Measurements from ENCODE around the gene COX20. TPM values are rescaled to one million over a fixed set of nuclear protein-coding genes. Genes with fewer than 3 reads are reported as not detected.

COX20 gene
- total and polyA plus RNA-seq, 2 of the 4 experiments (the other 2 are of a cell fraction) = 13.3 to 27.0 TPM

DNA sequence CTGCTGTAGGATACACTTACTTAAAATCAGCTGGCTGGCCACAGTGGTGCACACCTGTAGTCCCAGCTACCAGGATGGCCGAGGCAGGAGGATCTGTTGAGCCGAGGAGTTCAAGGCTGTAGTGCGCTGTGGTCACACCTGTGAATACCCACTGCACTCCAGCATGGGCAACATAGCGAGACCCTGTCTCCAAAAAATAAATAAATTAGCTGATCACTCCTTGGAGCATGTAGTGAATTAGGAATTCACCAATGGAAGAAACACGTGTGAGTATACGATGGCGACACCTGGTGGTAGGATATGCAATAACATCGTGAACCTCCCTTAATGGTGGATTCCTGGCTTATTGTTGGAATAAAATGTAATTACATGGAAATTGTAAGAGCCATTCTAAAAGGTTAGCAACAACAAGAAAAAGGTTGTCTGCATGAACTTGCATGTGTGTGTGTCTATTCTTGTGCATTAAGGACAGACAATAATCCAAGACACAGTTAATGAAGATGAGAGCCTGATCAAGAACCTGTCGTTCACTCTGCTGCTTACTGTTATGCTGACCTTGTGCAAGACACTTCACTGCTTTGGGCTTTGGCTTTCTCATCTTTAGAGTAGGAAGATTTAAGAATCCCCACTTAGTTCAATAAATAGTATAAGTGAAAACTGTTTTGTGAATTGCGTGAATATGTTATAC, 38.6 kb upstream of the COX20 start:
- Histone ChIP-seq H2BK120ac (ENCODE audit: low read depth, low read length) (no peak overlapping the region), H3K9ac (ENCODE audit: low read depth, low read length) (no peak overlapping the region), H4K20me1 (ENCODE audit: insufficient read depth, low read length) (no peaks in the 10 kb centered on the region), H2AK9ac (replicated peaks; ENCODE audit: low read depth, low read length, poor library complexity) (no peak overlapping the region), H2BK5ac (ENCODE audit: low read depth, low read length, poor library complexity, severe bottlenecking) (no peak overlapping the region), H3K4ac (ENCODE audit: low read depth, low read length) (no peak overlapping the region), H3K9me3 (ENCODE audit: control insufficient read depth, insufficient read depth, low read length) (no peaks in the 10 kb centered on the region), H3K23ac (ENCODE audit: low read depth, low read length) (no peak overlapping the region), H2BK15ac (ENCODE audit: low read depth, low read length) (no peak overlapping the region), H2BK20ac (ENCODE audit: low read depth, low read length) (no peak overlapping the region), H4K8ac (ENCODE audit: low read depth in 2 of 2, low read length in 2 of 2) (no peak overlapping the region), H3K79me1 (ENCODE audit: low read depth in 1 of 2, low read length in 2 of 2) (no peaks in the 10 kb centered on the region), H3K27me3 (ENCODE audit: control insufficient read depth, insufficient read depth, low read length) (no peaks in the 10 kb centered on the region), H3K27ac (ENCODE audit: insufficient read depth, low read length) (no peak overlapping the region), H3K18ac (ENCODE audit: low read depth, low read length) (no peak overlapping the region), H3K4me1 (ENCODE audit: control insufficient read depth, insufficient read depth, low read length) (peaks cover 3% of the 10 kb centered on the region), H3K4me3 (ENCODE audit: insufficient read depth, low read depth, low read length) (no peak overlapping the region), H2AK5ac (ENCODE audit: low read depth, low read length) (no peak overlapping the region), H4K91ac (ENCODE audit: insufficient read depth, low read depth, low read length) (no peak overlapping the region), H3K14ac (replicated peaks; ENCODE audit: low read depth, low read length) (no peak overlapping the region), H3K56ac (ENCODE audit: extremely low read depth, insufficient read depth, low read length) (no peak overlapping the region), H4K5ac (ENCODE audit: low read depth, low read length) (no peak overlapping the region), H3K9me1 (ENCODE audit: insufficient read depth, low read length) (no peaks in the 10 kb centered on the region), H3K4me2 (ENCODE audit: low read depth, low read length) (no peak overlapping the region), H2AFZ (replicated peaks; ENCODE audit: low read length, poor library complexity) (peak overlapping the region; percentile 57), H3K36me3 (ENCODE audit: control insufficient read depth, insufficient read depth, low read length) (no peaks in the 10 kb centered on the region)
- TF ChIP-seq, protein P1, sequence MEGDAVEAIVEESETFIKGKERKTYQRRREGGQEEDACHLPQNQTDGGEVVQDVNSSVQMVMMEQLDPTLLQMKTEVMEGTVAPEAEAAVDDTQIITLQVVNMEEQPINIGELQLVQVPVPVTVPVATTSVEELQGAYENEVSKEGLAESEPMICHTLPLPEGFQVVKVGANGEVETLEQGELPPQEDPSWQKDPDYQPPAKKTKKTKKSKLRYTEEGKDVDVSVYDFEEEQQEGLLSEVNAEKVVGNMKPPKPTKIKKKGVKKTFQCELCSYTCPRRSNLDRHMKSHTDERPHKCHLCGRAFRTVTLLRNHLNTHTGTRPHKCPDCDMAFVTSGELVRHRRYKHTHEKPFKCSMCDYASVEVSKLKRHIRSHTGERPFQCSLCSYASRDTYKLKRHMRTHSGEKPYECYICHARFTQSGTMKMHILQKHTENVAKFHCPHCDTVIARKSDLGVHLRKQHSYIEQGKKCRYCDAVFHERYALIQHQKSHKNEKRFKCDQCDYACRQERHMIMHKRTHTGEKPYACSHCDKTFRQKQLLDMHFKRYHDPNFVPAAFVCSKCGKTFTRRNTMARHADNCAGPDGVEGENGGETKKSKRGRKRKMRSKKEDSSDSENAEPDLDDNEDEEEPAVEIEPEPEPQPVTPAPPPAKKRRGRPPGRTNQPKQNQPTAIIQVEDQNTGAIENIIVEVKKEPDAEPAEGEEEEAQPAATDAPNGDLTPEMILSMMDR (conservative IDR thresholded peaks at IDR 0.05; ENCODE audit: low read depth, low read length) = peak; percentile 86
- no peak for TF ChIP-seq NFE2L2 (IDR thresholded peaks at IDR 0.05; ENCODE audit: low read depth, low read length)
- no peak for TF ChIP-seq MAZ (IDR thresholded peaks at IDR 0.05; ENCODE audit: borderline replicate concordance, low read depth, low read length)
- no peak for TF ChIP-seq RCOR1 (IDR thresholded peaks at IDR 0.05; ENCODE audit: insufficient replicate concordance, low read length)
- no peak for TF ChIP-seq USF2 (IDR thresholded peaks at IDR 0.05; ENCODE audit: low read depth, low read length)
- no peak for TF ChIP-seq BHLHE40 (IDR thresholded peaks at IDR 0.05; ENCODE audit: low read depth, low read length)
- no peak for TF ChIP-seq FOS (IDR thresholded peaks at IDR 0.05; ENCODE audit: low read depth, low read length)
- TF ChIP-seq RFX5 (IDR thresholded peaks at IDR 0.05; ENCODE audit: low read depth, low read length) = no peak
- no peak for TF ChIP-seq ELK1 (IDR thresholded peaks at IDR 0.05; ENCODE audit: borderline replicate concordance, low read depth, low read length)
- TF ChIP-seq MXI1 (IDR thresholded peaks at IDR 0.05; ENCODE audit: borderline replicate concordance, low read depth, low read length) = no peak
- no peak for TF ChIP-seq CHD1 (IDR thresholded peaks at IDR 0.05; ENCODE audit: low read depth, low read length)
- TF ChIP-seq RAD21 (IDR thresholded peaks at IDR 0.05; ENCODE audit: low read length) = peak; percentile 85
- peak; percentile 94 for TF ChIP-seq SMC3 (IDR thresholded peaks at IDR 0.05; ENCODE audit: low read depth, low read length)
- no peak for TF ChIP-seq CEBPB (IDR thresholded peaks at IDR 0.05; ENCODE audit: low read depth, low read length)
- BruUV-seq (replicated peaks) = no TSS peak
- POLR2A ChIA-PET (ENCODE audit: unreplicated experiment) = no interaction called here
- intact Hi-C loops (cut with micrococcal nuclease) (loop anchor here (1.0 kb wide), 2 partner anchors 144 to 194 kb away; partner anchors contain the start of gene DESI2), in situ Hi-C loops (cut with MboI; ENCODE audit: low sequenced_read_pairs) (loop anchor here (5.0 kb wide), 1 partner anchor 190 kb away; no protein-coding TSS in a partner anchor), dilution Hi-C loops (cut with HindIII; ENCODE audit: low sequenced_read_pairs, unreplicated experiment) (no loop called here)
- WGBS, 2 experiments (ENCODE audit: extremely low coverage in 2 of 2, insufficient read length in 1 of 2) = 80% methylated on average over 2 of the region's 10 CpGs; no CpG with 5 or more reads in 1 of the 2 experiments
- CTCF ChIA-PET = interaction anchor here (0.6 to 2.7 kb wide), 8 partner anchors 13 to 247 kb away, joined by 3 to 25 read pairs (median 4); no protein-coding TSS in a partner anchor
- ATAC-seq (ENCODE audit: low read depth) (peak; percentile 83), DNase-seq (peak; percentile 68)

All from IMR-90 (cell line).